CD4-positive, alpha-beta T cell (primary cell): ENCODE data around the gene JPH4. TPM values are rescaled to one million over a fixed set of nuclear protein-coding genes. Genes with fewer than 3 reads are reported as not detected.

ENCODE experiments used
- ATAC-seq: fragments of 200-7000 bp; cut with Tn5 transposase; one replicate; pipeline ENCODE4 v1.10.0; 2022; ENCODE audit warnings: mild to moderate bottlenecking; ENCODE audit not compliant: poor library complexity
- CTCF ChIA-PET: fragments of 350-600 bp; sonication (Branson Sonifier 250); formaldehyde crosslinking; loops from one replicate; lab custom pipeline; 2021; ENCODE audit warnings: antibody characterized with exemption, inconsistent platforms; lab: Charles Lee
- POLR2A ChIA-PET: fragments of 350-600 bp; sonication (Branson Sonifier 250); formaldehyde crosslinking; loops from one replicate; lab custom pipeline; 2021; ENCODE audit warnings: antibody characterized with exemption, inconsistent platforms; lab: Charles Lee
- DNase-seq, 14 experiments: peaks; one replicate each; pipeline ENCODE4 v3.0.0-alpha.2; 2013 to 2020; ENCODE audit warnings: mixed read lengths in 2 of 14
- H3K27ac ChIP-seq, 2 donors: one replicate each; pipeline versions ENCODE4 v1.5.1 to v1.7.0; 2013; ENCODE audit warnings: low read length in 2 of 2, low read depth in 1 of 2, mild to moderate bottlenecking in 1 of 2
- H3K27me3 ChIP-seq, 2 experiments: 1 replicate in 1 of 2; 2 replicates in 1 of 2; pipeline versions ENCODE4 v1.6.1 to v1.7.0; 2013; ENCODE audit warnings: low read length in 2 of 2, control low read depth in 1 of 2, mild to moderate bottlenecking in 1 of 2, moderate library complexity in 1 of 2; ENCODE audit not compliant: insufficient read depth in 2 of 2, control insufficient read depth in 1 of 2
- H3K36me3 ChIP-seq: one replicate; pipeline ENCODE4 v1.6.1; 2013; ENCODE audit warnings: low read length, control low read depth; ENCODE audit not compliant: insufficient read depth
- H3K4me1 ChIP-seq: one replicate; pipeline ENCODE4 v1.6.1; 2013; ENCODE audit warnings: low read length, control low read depth; ENCODE audit not compliant: insufficient read depth
- H3K4me3 ChIP-seq: one replicate; pipeline ENCODE4 v1.5.1; 2013; ENCODE audit warnings: mild to moderate bottlenecking, low read length, moderate library complexity
- H3K9me3 ChIP-seq, 2 experiments: 1 replicate in 1 of 2; 2 replicates in 1 of 2; pipeline versions ENCODE4 v1.6.1 to v1.7.0; 2013; ENCODE audit warnings: low read length in 2 of 2, mild to moderate bottlenecking in 2 of 2, control low read depth in 1 of 2, moderate library complexity in 1 of 2; ENCODE audit not compliant: control insufficient read depth in 1 of 2, insufficient read depth in 1 of 2
- H3K27ac Mint-ChIP-seq: one replicate; pipeline ENCODE4 v1.8.0; 2020; ENCODE audit warnings: mixed read lengths
- H3K27me3 Mint-ChIP-seq: one replicate; pipeline ENCODE4 v1.8.0; 2021; ENCODE audit warnings: mixed read lengths
- H3K36me3 Mint-ChIP-seq: one replicate; pipeline ENCODE4 v1.8.0; 2021; ENCODE audit warnings: low read depth, mixed read lengths
- H3K4me1 Mint-ChIP-seq: one replicate; pipeline ENCODE4 v1.8.0; 2021; ENCODE audit warnings: low read depth, mixed read lengths
- H3K4me3 Mint-ChIP-seq: one replicate; pipeline ENCODE4 v1.8.0; 2020; ENCODE audit warnings: mild to moderate bottlenecking, mixed read lengths
- H3K9me3 Mint-ChIP-seq: one replicate; pipeline ENCODE4 v1.8.0; 2020; ENCODE audit warnings: mixed read lengths
- CTCF ChIP-seq: fragments of 200-600 bp; IDR thresholded peaks from one replicate; pipeline ENCODE4 v1.8.0; 2022; ENCODE audit warnings: antibody characterized with exemption, mild to moderate bottlenecking
- intact Hi-C, 2 experiments: fragments of 100-400 bp; cut with DNase I in 1 of 2; cut with micrococcal nuclease in 1 of 2; formaldehyde crosslinking; loops; one replicate each; pipeline versions ENCODE4 v1.15.1 to v1.9.0; 2023 to 2025; cut with DNase I, micrococcal nuclease
- total RNA-seq, 174 experiments: library from RNA in 2 of 174; stranded (reverse) in 2 of 174; gene quantifications; one replicate each; pipeline ENCODE4 v1.2.3 and lab custom pipeline; 2021 to 2026

The JPH4 gene
- total RNA-seq, 2 experiments from 2014 or later = not detected

- H3K36me3 ChIP-seq = no peaks in the 10 kb centered on the region
- peaks cover 4% of the 10 kb centered on the region for H3K4me1 ChIP-seq
- CTCF ChIA-PET = interaction anchor here (1.5 kb wide), 1 partner anchor 10 kb away, joined by 3 read pairs; no protein-coding TSS in a partner anchor
- Mint-ChIP-seq H3K36me3 (no peaks in the 10 kb centered on the region), H3K9me3 (no peaks in the 10 kb centered on the region), H3K27ac (no peak overlapping the region), H3K27me3 (peaks cover 66% of the 10 kb centered on the region), H3K4me3 (no peak overlapping the region), H3K4me1 (peaks cover 6% of the 10 kb centered on the region)
- no peaks in the 10 kb centered on the region for H3K9me3 ChIP-seq
- H3K4me3 ChIP-seq = no peak overlapping the region
- no peak for DNase-seq
- no peak overlapping the region for H3K27ac ChIP-seq
- POLR2A ChIA-PET = no interaction called here
- no peak for TF ChIP-seq CTCF
- ATAC-seq = no peak
- H3K27me3 ChIP-seq = peaks cover 12 to 24% of the 10 kb centered on the region in 2 experiments
- intact Hi-C loops = no loop called here
Observed at GRCh38 chr14:23582906-23583760, 4.5 kb upstream of the JPH4 start.

GRCh38 chr14:23580948-23581281 lies 2.3 kb upstream of the JPH4 start:
- POLR2A ChIA-PET = no interaction called here
- no peak overlapping the region for H3K4me3 ChIP-seq
- H3K27ac ChIP-seq = no peak overlapping the region
- CTCF ChIA-PET = no interaction called here
- Mint-ChIP-seq H3K36me3 (no peaks in the 10 kb centered on the region), H3K27ac (no peak overlapping the region), H3K4me3 (no peak overlapping the region), H3K27me3 (peaks cover 73% of the 10 kb centered on the region), H3K9me3 (no peaks in the 10 kb centered on the region), H3K4me1 (peaks cover 16% of the 10 kb centered on the region)
- intact Hi-C loops = no loop called here
- peaks cover 22% of the 10 kb centered on the region for H3K4me1 ChIP-seq
- ATAC-seq (no peak), DNase-seq (no peak)
- no peaks in the 10 kb centered on the region for H3K36me3 ChIP-seq
- peaks cover 0 to 12% of the 10 kb centered on the region in 2 experiments for H3K9me3 ChIP-seq
- TF ChIP-seq CTCF = no peak
- H3K27me3 ChIP-seq = peaks cover 28 to 45% of the 10 kb centered on the region in 2 experiments

DNA sequence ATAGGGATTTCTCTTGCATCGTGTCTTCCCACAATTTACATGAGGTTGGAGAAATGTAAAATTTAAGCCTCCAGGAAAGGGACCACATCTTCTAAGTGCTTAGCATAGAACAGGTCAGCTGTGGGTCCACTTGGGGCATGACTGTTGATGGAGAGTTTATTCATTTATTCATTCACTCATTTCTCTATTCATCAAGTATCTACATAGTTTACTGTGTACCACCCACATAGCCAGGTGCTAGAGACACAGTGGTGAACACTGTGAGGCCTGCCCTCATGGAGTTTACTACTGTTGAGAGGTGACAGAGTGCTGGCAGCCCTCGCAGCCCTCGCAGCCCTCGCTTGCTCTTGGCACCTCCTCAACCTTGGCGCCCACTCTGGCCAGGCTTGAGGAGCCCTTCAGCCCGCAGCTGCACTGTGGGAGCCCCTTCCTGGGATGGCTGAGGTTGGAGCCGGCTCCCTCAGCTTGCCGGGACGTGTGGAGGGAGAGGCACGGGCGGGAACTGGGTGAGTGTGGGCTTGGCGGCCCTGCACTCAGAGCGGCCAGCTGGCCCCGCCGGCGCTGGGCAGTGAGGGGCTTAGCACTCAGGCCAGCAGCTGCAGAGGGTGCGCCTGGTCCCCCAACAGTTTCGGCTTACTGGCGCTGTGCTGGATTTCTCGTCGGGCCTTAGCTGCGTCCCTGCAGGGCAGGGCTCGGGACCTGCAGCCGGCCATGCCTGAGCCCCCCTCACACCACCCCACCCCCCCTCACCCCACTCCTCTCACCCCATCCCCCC lies 1.7 kb upstream of the JPH4 start:
- POLR2A ChIA-PET = no interaction called here
- peaks cover 22% of the 10 kb centered on the region for H3K4me1 ChIP-seq
- DNase-seq = peak in 1 of 14 experiments; percentile 16
- ATAC-seq = no peak
- H3K27ac Mint-ChIP-seq = no peak overlapping the region
- intact Hi-C loops = no loop called here
- H3K27me3 Mint-ChIP-seq = peaks cover 69% of the 10 kb centered on the region
- peaks cover 17% of the 10 kb centered on the region for H3K4me1 Mint-ChIP-seq
- peaks cover 30 to 51% of the 10 kb centered on the region in 2 experiments for H3K27me3 ChIP-seq
- CTCF ChIA-PET = no interaction called here
- H3K27ac ChIP-seq = no peak overlapping the region
- no peaks in the 10 kb centered on the region for H3K36me3 Mint-ChIP-seq
- no peak overlapping the region for H3K4me3 ChIP-seq
- no peaks in the 10 kb centered on the region for H3K36me3 ChIP-seq
- H3K9me3 ChIP-seq = peaks cover 0 to 12% of the 10 kb centered on the region in 2 experiments
- no peak for TF ChIP-seq CTCF
- H3K4me3 Mint-ChIP-seq = no peak overlapping the region
- no peaks in the 10 kb centered on the region for H3K9me3 Mint-ChIP-seq
